ENCODE data around the gene CFL2.

DNA sequence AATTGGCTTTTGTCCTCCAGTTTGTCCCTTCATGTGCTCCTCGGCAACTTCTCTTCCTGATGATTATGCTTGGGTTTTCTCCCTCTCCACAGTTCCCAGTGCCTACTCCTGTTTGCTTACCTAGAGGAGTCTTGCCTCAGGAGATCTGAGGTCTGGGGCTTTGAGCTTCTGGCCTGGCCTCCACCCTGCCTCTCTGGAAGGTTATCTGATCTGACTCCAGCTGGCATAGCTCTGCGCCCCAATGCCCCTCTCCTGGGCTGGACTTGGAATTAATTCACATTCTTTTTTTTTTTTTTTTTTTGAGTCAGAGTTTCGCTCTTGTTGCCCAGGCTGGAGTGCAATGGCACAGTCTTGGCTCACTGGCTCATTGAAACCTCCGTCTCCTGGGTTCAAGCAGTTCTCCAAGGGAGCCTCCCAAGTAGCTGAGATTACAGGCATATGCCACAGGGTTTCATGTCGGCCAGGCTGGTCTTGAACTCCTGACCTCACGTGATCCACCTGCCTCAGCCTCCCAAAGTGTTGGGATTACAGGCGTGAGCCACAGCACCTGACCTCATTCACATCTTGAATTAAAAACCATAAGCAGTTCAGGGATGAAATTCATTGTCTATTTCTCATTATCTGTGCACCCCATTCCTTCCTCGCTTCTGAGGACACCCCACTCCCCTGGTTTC lies 33.5 kb downstream of the CFL2 start:
- TF ChIP-seq ZNF23 (tag by site-specific recombination; IDR thresholded peaks at IDR 0.05; ENCODE audit: borderline replicate concordance) (no peak), ZNF341 (tag by site-specific recombination; IDR thresholded peaks at IDR 0.05; ENCODE audit: low read depth) (no peak), ZSCAN30 (tag by site-specific recombination; IDR thresholded peaks at IDR 0.05) (no peak), ZNF558 (tag by site-specific recombination; IDR thresholded peaks at IDR 0.05) (no peak), ZNF404 (tag by site-specific recombination; IDR thresholded peaks at IDR 0.05) (no peak), KLF16 (tag by site-specific recombination; IDR thresholded peaks at IDR 0.05) (no peak), OVOL3 (tag by site-specific recombination; IDR thresholded peaks at IDR 0.05) (no peak), SETDB1 (IDR thresholded peaks at IDR 0.05; ENCODE audit: insufficient read length, low read length) (no peak), ZNF311 (tag by site-specific recombination; IDR thresholded peaks at IDR 0.05; ENCODE audit: borderline replicate concordance) (no peak), BCL11B (tag by site-specific recombination; IDR thresholded peaks at IDR 0.05; ENCODE audit: low read depth) (no peak), YY1 (tag by site-specific recombination; IDR thresholded peaks at IDR 0.05) (no peak)
- TF ChIP-seq, protein P1, sequence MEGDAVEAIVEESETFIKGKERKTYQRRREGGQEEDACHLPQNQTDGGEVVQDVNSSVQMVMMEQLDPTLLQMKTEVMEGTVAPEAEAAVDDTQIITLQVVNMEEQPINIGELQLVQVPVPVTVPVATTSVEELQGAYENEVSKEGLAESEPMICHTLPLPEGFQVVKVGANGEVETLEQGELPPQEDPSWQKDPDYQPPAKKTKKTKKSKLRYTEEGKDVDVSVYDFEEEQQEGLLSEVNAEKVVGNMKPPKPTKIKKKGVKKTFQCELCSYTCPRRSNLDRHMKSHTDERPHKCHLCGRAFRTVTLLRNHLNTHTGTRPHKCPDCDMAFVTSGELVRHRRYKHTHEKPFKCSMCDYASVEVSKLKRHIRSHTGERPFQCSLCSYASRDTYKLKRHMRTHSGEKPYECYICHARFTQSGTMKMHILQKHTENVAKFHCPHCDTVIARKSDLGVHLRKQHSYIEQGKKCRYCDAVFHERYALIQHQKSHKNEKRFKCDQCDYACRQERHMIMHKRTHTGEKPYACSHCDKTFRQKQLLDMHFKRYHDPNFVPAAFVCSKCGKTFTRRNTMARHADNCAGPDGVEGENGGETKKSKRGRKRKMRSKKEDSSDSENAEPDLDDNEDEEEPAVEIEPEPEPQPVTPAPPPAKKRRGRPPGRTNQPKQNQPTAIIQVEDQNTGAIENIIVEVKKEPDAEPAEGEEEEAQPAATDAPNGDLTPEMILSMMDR (tag by site-specific recombination; IDR thresholded peaks at IDR 0.05) = no peak
- TF ChIP-seq, protein P2, sequence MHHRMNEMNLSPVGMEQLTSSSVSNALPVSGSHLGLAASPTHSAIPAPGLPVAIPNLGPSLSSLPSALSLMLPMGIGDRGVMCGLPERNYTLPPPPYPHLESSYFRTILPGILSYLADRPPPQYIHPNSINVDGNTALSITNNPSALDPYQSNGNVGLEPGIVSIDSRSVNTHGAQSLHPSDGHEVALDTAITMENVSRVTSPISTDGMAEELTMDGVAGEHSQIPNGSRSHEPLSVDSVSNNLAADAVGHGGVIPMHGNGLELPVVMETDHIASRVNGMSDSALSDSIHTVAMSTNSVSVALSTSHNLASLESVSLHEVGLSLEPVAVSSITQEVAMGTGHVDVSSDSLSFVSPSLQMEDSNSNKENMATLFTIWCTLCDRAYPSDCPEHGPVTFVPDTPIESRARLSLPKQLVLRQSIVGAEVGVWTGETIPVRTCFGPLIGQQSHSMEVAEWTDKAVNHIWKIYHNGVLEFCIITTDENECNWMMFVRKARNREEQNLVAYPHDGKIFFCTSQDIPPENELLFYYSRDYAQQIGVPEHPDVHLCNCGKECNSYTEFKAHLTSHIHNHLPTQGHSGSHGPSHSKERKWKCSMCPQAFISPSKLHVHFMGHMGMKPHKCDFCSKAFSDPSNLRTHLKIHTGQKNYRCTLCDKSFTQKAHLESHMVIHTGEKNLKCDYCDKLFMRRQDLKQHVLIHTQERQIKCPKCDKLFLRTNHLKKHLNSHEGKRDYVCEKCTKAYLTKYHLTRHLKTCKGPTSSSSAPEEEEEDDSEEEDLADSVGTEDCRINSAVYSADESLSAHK (tag by site-specific recombination; IDR thresholded peaks at IDR 0.05) = no peak
- TF ChIP-seq, protein P3, sequence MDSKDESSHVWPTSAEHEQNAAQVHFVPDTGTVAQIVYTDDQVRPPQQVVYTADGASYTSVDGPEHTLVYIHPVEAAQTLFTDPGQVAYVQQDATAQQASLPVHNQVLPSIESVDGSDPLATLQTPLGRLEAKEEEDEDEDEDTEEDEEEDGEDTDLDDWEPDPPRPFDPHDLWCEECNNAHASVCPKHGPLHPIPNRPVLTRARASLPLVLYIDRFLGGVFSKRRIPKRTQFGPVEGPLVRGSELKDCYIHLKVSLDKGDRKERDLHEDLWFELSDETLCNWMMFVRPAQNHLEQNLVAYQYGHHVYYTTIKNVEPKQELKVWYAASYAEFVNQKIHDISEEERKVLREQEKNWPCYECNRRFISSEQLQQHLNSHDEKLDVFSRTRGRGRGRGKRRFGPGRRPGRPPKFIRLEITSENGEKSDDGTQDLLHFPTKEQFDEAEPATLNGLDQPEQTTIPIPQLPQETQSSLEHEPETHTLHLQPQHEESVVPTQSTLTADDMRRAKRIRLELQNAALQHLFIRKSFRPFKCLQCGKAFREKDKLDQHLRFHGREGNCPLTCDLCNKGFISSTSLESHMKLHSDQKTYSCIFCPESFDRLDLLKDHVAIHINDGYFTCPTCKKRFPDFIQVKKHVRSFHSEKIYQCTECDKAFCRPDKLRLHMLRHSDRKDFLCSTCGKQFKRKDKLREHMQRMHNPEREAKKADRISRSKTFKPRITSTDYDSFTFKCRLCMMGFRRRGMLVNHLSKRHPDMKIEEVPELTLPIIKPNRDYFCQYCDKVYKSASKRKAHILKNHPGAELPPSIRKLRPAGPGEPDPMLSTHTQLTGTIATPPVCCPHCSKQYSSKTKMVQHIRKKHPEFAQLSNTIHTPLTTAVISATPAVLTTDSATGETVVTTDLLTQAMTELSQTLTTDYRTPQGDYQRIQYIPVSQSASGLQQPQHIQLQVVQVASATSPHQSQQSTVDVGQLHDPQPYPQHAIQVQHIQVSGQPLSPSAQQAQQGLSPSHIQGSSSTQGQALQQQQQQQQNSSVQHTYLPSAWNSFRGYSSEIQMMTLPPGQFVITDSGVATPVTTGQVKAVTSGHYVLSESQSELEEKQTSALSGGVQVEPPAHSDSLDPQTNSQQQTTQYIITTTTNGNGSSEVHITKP (tag by site-specific recombination; IDR thresholded peaks at IDR 0.05) = no peak
